ENCODE data around the gene JSRP1.
A peak's percentile ranks its signal among the peaks of the same experiment; 100 is the strongest.
"Not testable (repeated sequence)": the region's sequence is repeated elsewhere in the genome, so short reads cannot be mapped to it uniquely, and the experiment has no call there.

The JSRP1 gene

GRCh38 chr19:2282062-2282861 lies 26.0 kb upstream of the JSRP1 start, which contains the start of gene PEAK3:
Gene PEAK3 (minus strand): TSS chr19:2282175. CDS start chr19:2280931, 1,244 bp downstream.
- peak; percentile 71 for DNase-seq (ENCODE audit: low spot score)

- DNase-seq (ENCODE audit: low spot score), result not testable (repeated sequence)
Observed at GRCh38 chr19:2281265-2282061, 25.2 kb upstream of the JSRP1 start.

GRCh38 chr19:2280633-2281264 lies 24.5 kb upstream of the JSRP1 start:
- DNase-seq (ENCODE audit: low spot score), result no peak

GRCh38 chr19:2278459-2279158 lies 22.4 kb upstream of the JSRP1 start:
- DNase-seq (ENCODE audit: low spot score), result no peak

- DNase-seq (ENCODE audit: low spot score), result no peak
Observed at GRCh38 chr19:2277138-2277537, 20.9 kb upstream of the JSRP1 start.

GRCh38 chr19:2276429-2276986 lies 20.3 kb upstream of the JSRP1 start:
- DNase-seq (ENCODE audit: low spot score), result no peak

- no peak for DNase-seq (ENCODE audit: low spot score)
Observed at GRCh38 chr19:2275588-2276428, 19.6 kb upstream of the JSRP1 start.

- DNase-seq (ENCODE audit: low spot score), result no peak
Observed at GRCh38 chr19:2274931-2275535, 18.8 kb upstream of the JSRP1 start.

- no peak for DNase-seq (ENCODE audit: low spot score)
Observed at GRCh38 chr19:2274185-2274711, 18.0 kb upstream of the JSRP1 start.

- no peak for DNase-seq (ENCODE audit: low spot score)
Observed at GRCh38 chr19:2273356-2274184, 17.4 kb upstream of the JSRP1 start.

- DNase-seq (ENCODE audit: low spot score), result no peak
Observed at GRCh38 chr19:2271234-2272103, 15.3 kb upstream of the JSRP1 start.

- peak; percentile 73 for DNase-seq (ENCODE audit: low spot score)
Observed at GRCh38 chr19:2270423-2271233, 14.4 kb upstream of the JSRP1 start.

- no peak for DNase-seq (ENCODE audit: low spot score)
Observed at GRCh38 chr19:2270157-2270422, 13.9 kb upstream of the JSRP1 start.

GRCh38 chr19:2269244-2270156 lies 13.3 kb upstream of the JSRP1 start:
- peak; percentile 96 for DNase-seq (ENCODE audit: low spot score)

GRCh38 chr19:2268861-2269243 lies 12.6 kb upstream of the JSRP1 start:
- DNase-seq (ENCODE audit: low spot score), result no peak

- DNase-seq (ENCODE audit: low spot score), result no peak
Observed at GRCh38 chr19:2268480-2268830, 12.2 kb upstream of the JSRP1 start.

Measured in putamen (tissue), 1 donor.